KOPT-K1 (cell line): ENCODE data around the gene C11orf98.
"Not testable (repeated sequence)": the region's sequence is repeated elsewhere in the genome, so short reads cannot be mapped to it uniquely, and the experiment has no call there.

Experiments used
- H3K27ac ChIP-seq: fragments of 200-600 bp; sonication (generic); 2 replicates; pipeline ENCODE4 v1.5.1; 2016; ENCODE audit warnings: antibody characterized with exemption, mild to moderate bottlenecking, low read depth, low read length; ENCODE audit not compliant: poor library complexity, severe bottlenecking
- H3K36me3 ChIP-seq: fragments of 200-600 bp; sonication (generic); 2 replicates; pipeline ENCODE4 v1.5.1; 2017; ENCODE audit warnings: antibody characterized with exemption, mild to moderate bottlenecking, low read length, moderate library complexity; ENCODE audit not compliant: insufficient read depth
- H3K9me3 ChIP-seq: fragments of 200-600 bp; sonication (generic); 2 replicates; pipeline ENCODE4 v1.5.1; 2017; ENCODE audit warnings: antibody characterized with exemption, low read length, mild to moderate bottlenecking; ENCODE audit not compliant: insufficient read depth, poor library complexity, severe bottlenecking

C11orf98 gene

DNA sequence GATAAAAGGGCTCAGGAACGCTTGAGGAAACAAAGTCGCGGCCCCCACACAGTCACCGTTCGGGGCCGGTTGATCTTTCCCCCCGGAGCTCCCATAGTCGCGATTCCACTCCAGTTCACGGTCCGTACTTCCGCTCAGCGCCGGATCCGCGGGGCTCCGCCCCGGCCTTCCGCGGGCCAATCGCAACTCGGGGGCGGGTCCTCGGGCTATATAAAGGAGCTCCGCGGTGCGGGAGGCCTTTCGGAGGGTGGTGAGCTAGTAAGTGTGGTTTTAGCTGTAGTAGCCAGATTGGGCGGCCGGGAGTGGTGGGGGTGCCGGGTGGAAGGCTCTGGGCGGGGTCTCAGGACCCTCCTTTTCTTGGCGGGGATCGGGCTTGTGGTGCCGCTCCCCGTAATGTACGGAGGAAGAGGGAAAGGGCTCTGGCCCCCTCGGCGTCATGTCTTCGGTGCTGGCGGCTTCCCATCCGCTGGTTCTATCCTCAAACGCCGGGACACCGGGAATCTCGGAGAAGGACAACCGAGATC lies at the start of gene C11orf98, which contains the start of gene CSKMT:
Gene C11orf98, minus strand, starts transcription at position 136 of the 524 bp plus-strand sequence. Its CDS starts 41 bp downstream, at position 95.
Gene CSKMT, plus strand, starts transcription at position 238 of the 524 bp plus-strand sequence. CDS start 568 bp downstream, outside the sequence.
- no peaks in the 10 kb centered on the region for H3K9me3 ChIP-seq
- H3K27ac ChIP-seq: peak within 1 kb of the TSS; percentile 84
- H3K36me3 ChIP-seq: peaks cover 56% of the 10 kb centered on the region

DNA sequence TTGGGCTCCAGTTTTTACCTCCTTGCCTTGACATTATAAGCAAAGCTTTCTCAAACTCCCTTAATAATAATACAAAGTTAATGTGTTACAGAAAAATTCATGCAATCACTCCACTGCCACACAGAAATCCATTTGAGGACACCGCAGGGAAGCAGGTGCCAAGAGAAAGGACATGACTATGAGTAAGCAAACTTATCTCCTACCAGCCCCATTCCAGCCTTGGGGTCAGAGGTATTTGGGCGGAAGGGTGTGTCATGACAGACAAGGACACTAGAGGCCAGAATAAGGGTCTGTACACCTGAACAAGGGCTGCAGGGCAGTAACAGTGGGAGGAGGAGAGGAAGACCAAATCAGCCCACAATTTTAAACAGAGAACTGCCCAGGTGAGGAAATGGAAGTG lies 48.3 kb upstream of the C11orf98 start:
- Histone ChIP-seq H3K9me3 (no peaks in the 10 kb centered on the region), H3K27ac (no peak overlapping the region), H3K36me3 (peaks cover 83% of the 10 kb centered on the region)

DNA sequence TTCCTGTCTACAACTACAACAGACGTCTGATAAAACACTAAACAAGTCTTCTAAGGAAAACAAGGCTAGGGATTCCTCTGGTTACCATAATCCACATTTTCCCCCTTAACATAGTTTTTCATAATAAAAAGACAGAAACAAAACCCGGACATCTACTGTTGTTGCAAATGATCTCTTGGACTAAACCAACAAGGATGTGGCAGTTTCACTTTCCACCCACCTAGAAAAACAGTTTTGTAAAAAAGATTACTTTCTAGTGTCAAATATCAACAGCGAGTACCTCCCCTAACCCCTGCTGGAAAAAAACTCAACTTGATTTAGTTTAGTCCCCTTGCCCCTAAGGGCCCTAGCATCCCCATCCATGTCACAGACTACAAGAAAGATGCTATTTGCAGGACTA lies 47.9 kb upstream of the C11orf98 start:
- H3K27ac ChIP-seq: no peak overlapping the region
- peaks cover 78% of the 10 kb centered on the region for H3K36me3 ChIP-seq
- no peaks in the 10 kb centered on the region for H3K9me3 ChIP-seq

DNA sequence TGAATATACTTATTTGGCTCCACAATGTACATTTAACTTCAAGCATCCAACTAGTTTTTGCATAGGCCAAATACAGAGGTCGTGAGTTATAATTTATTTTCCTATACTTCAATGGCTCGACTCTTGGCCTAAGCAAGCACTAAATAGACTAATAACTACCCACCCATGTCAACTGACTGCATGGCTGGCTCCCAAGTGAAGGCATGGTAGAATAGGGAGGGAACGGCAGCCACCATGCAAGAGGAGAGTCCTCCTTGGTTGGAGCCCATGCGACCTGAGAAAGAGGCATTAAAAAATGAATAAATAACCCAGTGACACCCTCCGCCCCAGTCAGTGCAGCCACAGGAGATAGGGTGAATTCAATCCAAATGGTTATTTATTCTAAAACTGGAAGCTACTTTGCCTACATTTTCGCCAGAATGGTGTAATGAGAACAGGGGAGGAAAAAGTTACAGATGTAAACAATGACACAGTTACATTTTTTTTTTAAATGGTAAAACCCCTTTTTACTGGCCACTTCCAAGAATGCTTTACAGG lies 47.3 kb upstream of the C11orf98 start:
- H3K9me3 ChIP-seq: no peaks in the 10 kb centered on the region
- H3K27ac ChIP-seq: no peak overlapping the region
- H3K36me3 ChIP-seq: peaks cover 73% of the 10 kb centered on the region

DNA sequence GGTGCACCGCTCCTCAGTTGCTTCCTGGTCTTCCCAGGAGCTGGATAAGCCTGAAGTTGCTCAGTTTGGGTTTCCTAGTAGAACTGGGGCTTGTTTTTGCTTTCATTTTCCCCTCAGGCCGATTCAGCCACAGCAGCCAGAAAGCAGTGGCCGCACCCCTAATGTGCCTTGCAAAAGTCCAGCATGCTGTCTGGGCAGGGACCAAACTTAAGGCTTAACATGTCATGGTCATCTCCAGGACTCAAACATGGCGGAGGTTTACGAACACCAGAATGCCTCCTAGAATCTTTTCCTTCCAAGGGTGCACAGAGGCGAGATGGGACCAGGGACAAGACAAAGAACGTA lies 45.0 kb upstream of the C11orf98 start:
- Histone ChIP-seq H3K36me3 (peaks cover 49% of the 10 kb centered on the region), H3K9me3 (no peaks in the 10 kb centered on the region), H3K27ac (peak overlapping the region; percentile 96)

DNA sequence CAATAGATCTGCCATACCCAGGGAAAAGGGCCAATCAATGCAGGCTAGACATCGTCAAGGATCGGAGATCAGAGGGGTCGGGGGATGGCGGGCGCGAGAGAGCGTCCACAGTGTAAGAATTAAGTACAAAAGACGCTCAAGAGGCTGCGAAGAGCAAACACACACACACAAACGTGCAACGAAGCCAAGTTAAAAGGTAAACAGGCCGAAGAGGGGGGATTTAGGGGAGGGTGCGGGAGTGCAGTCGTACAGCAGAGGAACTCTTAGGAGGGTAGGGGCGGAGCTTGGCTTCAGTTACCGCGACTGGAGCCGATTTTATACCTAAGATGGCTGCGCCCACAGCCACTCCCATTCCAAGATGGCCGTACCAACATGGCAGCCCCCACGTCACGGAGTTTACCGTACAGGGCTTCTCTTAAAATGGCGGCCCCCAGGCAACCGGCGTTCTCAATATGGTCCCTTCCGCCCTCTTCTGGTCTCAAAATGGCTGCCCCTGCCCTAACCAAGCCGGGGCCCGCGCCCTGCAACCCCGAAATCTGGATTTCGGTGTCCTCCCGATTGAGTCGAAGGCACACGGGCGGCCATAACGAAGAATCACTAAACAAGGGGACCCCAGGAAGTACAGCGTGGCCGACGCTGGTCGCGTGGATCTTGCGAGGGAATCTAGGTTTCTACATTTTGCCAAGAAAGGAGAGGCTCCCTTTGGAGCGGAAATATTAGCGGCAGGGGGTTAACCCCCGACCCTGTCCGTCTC lies 44.4 kb upstream of the C11orf98 start:
- Histone ChIP-seq H3K36me3 (peaks cover 43% of the 10 kb centered on the region), H3K27ac (peak overlapping the region; percentile 96), H3K9me3 (no peaks in the 10 kb centered on the region)

DNA sequence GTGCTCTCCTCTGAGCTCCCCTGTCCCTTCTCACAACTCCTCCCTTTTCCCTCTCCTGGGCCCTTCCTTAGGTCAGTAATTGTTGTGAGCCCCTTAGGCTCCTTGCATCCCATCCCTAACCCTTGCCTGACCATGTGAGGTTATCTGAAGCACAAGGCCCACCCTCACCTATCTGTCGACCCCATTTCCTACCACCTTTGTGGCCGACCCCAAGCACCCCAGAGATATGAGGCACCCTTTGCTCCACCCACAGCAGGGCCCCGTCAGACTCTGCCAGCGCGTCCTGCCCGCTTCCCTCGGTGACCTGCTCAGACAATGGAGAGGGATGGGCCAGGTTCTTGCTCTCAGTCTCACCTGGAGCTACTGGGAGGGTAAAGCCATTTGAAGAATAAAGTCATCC lies 43.8 kb upstream of the C11orf98 start:
- Histone ChIP-seq H3K36me3 (peaks cover 37% of the 10 kb centered on the region), H3K27ac (peak overlapping the region; percentile 96)

DNA sequence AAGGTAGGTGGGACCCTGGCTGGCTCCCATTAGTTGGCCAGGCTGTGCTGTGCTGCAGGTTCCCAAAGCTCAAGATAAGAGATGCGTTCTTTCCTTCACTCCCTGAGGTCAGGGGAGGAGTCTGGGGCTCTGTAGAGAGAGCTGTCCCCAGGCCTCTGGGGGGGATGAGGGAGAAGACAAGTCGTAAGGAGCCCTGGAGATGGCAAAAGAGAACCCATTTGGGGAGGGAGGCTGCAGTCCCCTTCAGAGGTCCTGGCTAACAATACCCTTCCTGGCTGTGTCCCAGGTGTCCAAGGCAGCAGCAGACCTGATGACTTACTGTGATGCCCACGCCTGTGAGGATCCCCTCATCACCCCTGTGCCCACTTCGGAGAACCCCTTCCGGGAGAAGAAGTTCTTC lies 43.4 kb upstream of the C11orf98 start:
- Histone ChIP-seq H3K36me3 (peaks cover 33% of the 10 kb centered on the region), H3K27ac (peak overlapping the region; percentile 96), H3K9me3 (no peaks in the 10 kb centered on the region)

More for the DNA sequence above, 43.8 kb upstream of the C11orf98 start:
- H3K9me3 ChIP-seq: no peaks in the 10 kb centered on the region

DNA sequence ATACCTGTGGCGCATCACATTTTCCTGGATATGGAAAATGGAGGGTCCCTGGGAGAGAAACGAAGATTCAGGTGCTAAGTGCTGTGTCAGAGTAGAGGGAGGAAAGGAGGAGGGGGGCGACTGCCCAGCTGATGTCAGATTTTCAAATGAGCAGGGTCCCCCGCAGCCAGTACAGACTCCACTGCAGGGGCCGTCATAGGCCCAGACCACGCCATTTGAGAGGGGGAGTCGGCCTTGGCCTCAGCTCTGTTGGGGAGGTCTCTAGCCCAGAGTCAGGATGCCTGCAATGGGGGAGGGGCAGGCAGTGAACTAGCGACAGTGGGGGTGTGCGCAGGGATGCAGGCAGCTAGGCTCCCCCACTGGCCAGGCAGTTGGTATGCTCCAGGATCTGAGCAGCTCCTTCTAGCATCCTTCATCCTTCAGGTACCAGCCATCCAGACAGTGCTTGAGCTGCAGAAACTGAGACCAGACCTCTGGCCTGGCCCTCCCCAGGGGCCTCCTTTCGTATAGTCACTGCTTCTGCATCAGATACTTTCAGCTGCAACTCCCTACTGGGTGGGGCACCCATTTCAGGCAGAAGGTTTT lies 42.4 kb upstream of the C11orf98 start, which contains the start of the genes BSCL2 and GNG3:
Gene BSCL2, minus strand, starts transcription at position 148 of the 585 bp plus-strand sequence. CDS start 229 bp downstream, outside the sequence.
Gene GNG3, plus strand, starts transcription at position 400 of the 585 bp plus-strand sequence. CDS start 620 bp downstream, outside the sequence.
- peak within 1 kb of the TSS; percentile 96 for H3K27ac ChIP-seq
- H3K36me3 ChIP-seq: peaks cover 23% of the 10 kb centered on the region
- no peaks in the 10 kb centered on the region for H3K9me3 ChIP-seq

DNA sequence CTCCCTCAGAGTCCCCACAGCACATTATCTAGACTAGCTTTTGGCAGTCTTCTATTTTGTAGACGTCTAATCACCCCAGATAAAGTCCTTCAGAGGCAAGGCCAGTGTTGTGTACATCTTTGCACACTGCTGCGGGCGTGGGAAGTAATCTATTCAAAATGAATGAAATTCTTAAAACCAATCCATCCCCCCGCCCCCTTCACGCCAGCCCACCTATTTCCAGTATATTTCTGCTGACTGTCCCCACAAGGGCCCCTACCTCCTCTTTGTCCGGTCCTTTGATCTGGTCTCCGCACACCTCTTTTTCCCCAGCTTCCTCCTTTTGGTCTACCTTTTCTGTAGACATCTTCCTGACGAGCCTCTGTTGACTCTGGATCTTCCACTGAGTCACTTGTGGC lies 41.8 kb upstream of the C11orf98 start:
- H3K9me3 ChIP-seq: no peaks in the 10 kb centered on the region
- peaks cover 18% of the 10 kb centered on the region for H3K36me3 ChIP-seq
- no peak overlapping the region for H3K27ac ChIP-seq

DNA sequence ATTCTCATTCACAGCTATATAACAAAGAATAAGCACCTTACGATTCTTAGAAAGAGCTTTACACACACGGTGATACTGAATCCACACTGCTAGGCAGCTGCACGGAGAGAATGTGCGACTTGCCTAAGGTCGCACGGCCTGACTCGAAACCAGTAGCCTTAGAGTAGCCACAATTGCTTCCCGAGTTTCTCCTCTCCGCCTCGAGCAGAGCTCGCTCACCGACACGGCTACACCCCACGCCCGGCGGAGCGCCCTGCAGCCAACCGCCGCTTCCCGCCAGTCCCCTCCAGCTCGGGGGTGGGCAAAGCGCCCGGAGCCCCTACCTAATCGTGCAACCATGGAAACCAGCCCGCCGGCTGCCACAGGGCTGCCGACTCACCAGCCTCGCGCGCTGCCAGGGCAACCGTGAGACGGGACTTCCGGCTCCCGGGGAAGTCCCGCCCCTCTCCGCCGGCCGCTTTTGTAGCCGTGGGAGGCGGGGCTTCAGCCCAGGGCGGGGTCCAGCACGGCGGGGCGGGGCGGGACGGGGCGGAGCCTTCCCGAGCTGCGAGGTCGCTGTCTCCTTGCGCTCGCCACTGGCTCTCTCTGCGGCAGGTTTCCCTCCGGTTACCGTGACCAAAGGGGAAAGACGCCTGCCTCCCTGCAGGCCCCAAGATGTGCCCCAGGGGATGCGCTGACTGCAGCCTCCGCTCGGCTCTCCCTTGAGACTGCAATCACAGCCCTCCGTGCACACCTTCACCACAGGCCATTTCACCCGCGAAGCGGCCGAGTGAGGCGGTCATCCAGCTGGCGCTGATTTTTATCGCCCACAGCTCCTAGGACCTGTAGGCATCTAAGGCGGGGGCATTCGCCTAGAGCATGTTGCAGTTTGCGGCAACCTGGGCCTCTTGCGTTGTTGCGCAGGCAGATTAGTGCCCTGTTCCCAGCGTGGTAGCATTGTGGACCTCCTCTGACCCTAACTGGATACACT lies 41.2 kb upstream of the C11orf98 start:
- Histone ChIP-seq H3K27ac (peak overlapping the region; percentile 90), H3K36me3 (peaks cover 18% of the 10 kb centered on the region), H3K9me3 (no peaks in the 10 kb centered on the region)

DNA sequence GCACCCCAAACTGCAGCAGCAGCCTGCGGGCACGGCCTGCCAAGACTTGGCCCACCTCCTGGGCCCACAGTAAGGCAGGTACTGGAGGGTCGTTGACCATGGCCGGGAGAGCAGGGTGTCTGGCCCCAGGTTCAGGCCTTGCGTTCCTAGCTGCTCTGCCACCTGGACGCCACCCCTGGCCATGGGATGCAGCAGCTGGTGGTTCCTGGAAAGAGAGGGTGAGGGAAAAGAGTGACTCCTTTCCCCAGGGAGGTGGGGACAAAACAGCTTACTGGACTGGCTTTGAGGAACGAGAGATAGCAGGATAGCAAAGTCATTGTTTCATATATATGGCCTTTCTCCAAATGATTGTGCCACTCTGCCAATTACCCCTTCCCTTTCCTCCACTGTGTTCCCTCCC lies 40.4 kb upstream of the C11orf98 start:
- peak overlapping the region; percentile 90 for H3K27ac ChIP-seq
- H3K9me3 ChIP-seq: no peaks in the 10 kb centered on the region
- peaks cover 17% of the 10 kb centered on the region for H3K36me3 ChIP-seq

DNA sequence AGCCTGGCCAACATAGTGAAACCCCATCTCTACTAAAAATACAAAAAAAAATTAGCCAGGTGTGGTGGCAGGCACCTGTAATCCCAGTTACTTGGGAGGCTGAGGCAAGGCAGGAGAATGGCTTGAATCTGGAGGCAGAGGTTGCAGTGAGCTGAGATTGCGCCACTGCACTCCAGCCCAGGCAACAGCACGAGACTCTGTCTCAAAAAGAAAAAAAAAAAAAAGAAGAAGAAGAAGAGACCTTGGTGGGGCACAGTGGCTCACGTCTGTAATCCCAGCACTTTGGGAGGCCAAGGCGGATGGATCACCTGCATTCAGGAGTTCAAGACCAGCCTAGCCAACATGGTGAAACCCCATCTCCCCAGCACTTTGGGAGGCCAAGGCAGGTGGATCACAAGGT lies 38.9 kb upstream of the C11orf98 start:
- H3K36me3 ChIP-seq: peaks cover 19% of the 10 kb centered on the region; the same call in 1 of the 2 replicates
- H3K9me3 ChIP-seq, H3K27ac ChIP-seq: not testable (repeated sequence)

DNA sequence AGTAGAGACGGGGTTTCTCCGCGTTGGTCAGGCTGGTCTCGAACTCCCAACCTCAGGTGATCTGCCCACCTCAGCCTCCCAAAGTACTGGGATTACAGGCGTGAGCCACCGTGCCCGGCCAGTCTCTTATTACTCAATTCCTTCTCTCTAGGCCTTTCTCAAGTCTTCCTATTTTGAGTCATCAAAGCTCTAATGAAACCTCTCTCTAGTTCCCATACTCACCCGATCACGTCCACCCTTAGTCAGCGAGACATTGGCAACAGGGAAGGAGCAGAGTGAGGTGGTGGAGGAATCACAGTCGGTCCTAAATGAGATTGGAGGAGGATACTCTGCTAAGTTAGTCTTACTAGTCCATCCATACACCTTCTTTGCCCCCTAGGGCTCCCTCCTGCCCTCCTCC lies 37.2 kb upstream of the C11orf98 start:
- Histone ChIP-seq H3K36me3 (peaks cover 19% of the 10 kb centered on the region; the same call in 1 of the 2 replicates), H3K9me3 (no peaks in the 10 kb centered on the region), H3K27ac (no peak overlapping the region)
